EH (cell line): ENCODE results near the gene CELF2.
"Not testable (repeated sequence)": the region's sequence is repeated elsewhere in the genome, so short reads cannot be mapped to it uniquely, and the experiment has no call there.

Experiments
- DNase-seq: peaks from one replicate; pipeline ENCODE4 v3.0.0-alpha.2; 2015; ENCODE audit warnings: low read depth

Gene CELF2

DNA sequence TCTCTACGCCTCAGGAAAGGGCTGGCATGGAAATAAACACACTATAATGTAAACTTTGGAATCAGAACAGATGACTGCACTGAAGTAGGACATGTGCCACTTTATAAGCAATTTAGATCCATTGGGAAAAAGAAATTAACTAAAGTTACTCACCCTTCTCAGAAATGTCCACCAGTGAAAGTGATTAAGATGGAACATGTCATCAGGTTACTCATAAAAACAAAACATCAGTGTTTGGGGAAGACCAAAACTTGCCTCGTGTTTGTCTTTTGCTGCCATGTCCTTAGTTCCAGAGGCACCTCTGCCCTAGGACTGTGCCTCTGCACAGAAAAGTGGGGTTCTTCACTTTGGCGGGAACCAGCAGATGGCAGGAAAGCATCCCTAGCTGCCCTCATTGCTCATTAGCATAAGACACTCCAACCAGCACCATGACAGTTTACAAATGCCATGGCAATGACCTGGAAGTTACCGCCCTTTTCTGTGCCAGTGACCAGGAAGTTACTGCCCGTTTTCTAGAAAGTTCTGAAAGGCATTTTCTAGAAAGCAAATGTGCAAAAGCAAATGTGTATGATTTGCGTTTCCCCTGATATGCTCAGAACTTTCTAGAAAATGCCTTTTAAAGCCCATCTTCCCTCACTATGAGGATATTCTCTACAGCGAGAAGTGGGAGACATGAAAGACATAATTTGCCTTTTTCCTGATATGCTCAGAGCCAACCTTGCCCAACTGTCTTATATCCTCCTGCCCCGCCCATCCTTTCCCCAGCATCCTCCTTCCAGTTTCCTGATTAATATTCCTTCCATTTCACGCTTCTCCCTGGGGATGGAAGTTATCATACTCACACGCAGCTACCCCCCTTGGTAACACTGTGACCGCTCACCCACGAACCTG is 335.6 kb downstream of the CELF2 start:
- no peak for DNase-seq

DNA sequence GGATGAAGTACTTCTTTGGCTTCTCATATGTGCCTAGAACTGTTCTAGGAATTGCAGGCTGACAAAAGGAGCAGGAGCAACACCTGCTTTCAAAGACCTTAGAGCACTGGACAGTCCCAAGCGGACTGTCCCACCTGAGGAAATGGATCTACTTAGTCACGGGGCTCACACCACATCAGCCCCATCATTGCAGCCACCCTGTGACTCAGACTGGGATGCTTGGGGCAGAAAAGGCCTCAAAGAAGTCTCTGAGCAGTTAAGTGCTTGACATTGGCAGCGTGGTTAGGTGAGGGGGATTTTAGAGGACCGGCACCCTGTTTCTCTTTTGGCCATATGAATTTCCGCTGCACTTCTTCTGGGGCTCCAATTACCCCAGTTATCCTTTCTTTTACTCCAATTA is 337.2 kb downstream of the CELF2 start:
- DNase-seq, result no peak

GRCh38 chr10:11355592-11355991 is 337.9 kb downstream of the CELF2 start:
- DNase-seq, result no peak

DNA sequence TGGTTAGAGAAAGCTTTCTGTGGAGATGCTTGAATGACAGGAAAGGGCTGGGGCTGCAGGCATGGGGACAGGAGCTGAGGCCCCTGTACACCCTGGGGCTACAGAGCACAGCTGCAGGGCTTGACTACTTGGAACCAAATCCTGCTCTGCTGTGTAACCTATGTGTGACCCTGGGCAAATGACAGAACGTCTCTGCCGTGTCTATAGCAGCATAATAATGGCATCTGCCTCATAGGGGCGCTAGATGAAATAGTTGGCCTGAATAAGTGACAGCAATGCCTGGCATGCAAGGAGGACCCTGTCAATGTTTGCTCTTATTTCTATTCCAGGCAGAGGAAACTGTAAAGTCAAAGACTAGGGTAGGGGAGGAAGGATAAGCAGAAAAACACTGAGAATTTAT is 339.8 kb downstream of the CELF2 start:
- no peak for DNase-seq

DNA sequence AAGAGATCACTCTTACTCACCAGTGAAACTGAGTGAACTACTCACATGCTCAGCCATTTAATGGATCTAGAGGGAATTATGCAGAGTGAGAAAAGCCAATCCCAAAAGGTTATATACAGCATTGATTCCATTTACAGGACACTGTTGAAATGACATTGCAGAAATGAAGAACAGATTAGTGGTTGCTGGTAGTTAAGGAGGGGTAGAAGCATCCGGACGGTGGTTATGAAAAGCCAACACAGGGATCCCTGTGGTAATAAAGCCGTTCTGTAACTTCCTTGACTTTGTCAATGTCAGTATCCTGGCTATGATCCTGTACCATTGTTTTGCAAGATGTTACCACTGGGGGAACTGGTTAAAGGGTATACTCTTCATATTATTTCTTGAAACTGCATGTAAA is 340.3 kb downstream of the CELF2 start:
- no peak for DNase-seq

- no peak for DNase-seq
Observed at GRCh38 chr10:11358923-11359575, 341.4 kb downstream of the CELF2 start.

DNA sequence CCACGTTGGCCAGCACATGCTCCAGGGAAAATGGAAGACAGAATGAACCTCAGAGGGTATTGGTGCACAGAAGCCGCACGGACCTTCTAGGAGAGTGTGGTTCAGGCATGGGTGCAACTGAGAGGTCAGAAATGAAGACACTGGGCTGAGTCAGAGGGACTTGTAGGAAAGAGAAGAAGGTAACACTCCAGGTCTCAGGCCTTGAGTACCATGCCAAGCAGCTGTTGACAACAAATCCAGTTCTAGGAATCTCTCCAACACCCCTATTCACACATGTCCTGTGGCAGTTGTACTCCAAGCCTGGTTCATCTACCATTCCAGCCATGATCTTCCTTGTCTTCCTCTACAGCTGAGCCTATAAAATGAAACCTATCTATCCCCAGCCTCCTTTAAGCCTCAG is 342.2 kb downstream of the CELF2 start:
- DNase-seq, result no peak

DNA sequence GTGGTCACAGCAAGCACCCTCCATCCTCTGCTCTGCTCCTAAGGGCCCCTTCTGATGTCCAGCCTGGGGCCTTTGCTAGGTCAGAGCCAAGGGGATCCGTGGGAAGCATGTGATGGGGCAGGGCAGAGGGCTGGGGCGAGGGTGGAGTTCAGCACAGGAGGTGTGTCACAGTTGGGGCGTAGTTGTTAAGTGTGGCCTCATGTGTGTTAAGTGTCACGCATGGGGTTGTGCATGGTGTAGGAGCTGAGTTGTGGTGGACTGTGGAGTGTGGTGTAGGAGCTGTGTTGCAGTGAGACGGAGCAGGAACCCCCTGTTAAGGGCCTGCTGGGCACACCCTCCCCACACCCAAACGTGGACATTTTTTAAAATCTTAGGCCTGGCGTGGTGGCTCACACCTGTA is 345.8 kb downstream of the CELF2 start:
- no peak for DNase-seq

DNA sequence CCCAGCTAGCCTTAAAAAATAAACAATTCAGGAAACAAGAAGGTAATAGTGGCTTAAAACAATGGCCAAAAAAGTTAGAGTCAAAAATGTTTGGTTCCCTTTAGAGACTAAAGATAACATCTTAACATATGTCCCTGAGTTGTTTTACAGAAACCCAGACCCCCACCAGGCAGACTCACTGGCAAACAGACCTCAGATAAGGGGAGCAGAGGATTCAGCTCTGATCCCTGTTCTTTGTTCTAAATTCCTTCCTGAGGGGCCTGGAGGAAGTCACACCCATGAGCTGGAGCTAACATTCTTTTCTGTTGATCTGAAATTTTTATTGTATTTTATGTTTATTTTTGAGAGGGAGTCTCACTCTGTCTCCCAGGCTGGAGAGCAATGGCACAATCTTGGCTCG is 346.6 kb downstream of the CELF2 start:
- DNase-seq, result no peak

- not testable (repeated sequence) for DNase-seq
Observed at GRCh38 chr10:11366889-11367288, 349.2 kb downstream of the CELF2 start.

GRCh38 chr10:11367505-11367904 is 349.8 kb downstream of the CELF2 start:
- DNase-seq, result no peak

DNA sequence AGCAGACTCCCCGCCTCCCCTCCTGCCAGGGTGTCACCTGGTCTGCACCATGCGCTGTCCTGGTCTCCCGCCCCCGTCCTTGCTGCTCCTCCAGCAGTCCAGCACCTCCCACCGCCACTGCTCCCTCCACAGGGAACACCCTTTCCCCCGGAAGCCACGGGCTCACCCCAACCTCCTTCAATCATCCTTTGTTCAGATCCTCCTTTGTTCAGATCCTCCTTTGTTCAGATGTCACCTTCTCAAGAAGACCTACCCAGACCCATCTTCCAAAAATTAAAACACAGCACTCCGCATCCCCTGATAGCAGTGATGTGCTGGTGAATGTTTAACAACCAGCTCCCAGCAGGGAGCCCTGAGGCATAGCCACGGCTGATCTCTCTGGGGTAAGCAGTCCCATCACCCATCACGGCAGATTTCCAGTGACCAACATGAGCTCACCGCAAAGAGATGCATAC is 356.1 kb downstream of the CELF2 start:
- DNase-seq, result no peak

GRCh38 chr10:11377267-11377666 is 359.6 kb downstream of the CELF2 start:
- DNase-seq, result no peak

DNA sequence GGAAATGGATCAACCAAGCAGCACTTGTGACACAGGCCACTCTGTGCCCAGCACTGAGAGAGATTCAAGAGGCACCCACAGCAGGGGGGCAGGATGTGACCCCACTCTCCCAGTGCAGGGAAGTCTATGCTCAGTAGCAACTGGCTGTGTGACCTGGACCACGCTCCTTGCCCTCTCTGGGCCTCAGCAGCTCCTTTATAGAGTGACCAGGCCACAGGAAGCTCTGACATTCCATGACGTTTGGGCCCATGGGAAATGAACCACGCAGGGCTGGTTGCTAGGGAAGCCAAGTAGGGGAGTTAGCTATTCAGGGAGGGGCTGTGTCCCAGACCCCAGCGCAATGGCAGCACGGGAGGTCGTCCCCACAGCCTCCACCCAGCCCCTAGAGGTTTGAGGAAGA is 361.2 kb downstream of the CELF2 start:
- no peak for DNase-seq

- no peak for DNase-seq
Observed at GRCh38 chr10:11379771-11380170, 362.1 kb downstream of the CELF2 start.

GRCh38 chr10:11381023-11381422 is 363.4 kb downstream of the CELF2 start:
- DNase-seq, result no peak

- no peak for DNase-seq
Observed at GRCh38 chr10:11381511-11381910, 363.8 kb downstream of the CELF2 start.

GRCh38 chr10:11382187-11382586 is 364.5 kb downstream of the CELF2 start:
- DNase-seq, result no peak

GRCh38 chr10:11386044-11386443 is 368.4 kb downstream of the CELF2 start:
- DNase-seq, result no peak
